PC-3 (cell line): ENCODE data around the gene PAX2.

Source experiments
- CTCF ChIP-seq: fragments of 300-600 bp; sonication (generic); conservative IDR thresholded peaks from 2 replicates; pipeline ENCODE4 v1.5.1; 2017; ENCODE audit warnings: antibody characterized with exemption, low read depth, mild to moderate bottlenecking, low read length
- EZH2 ChIP-seq: fragments of 300-600 bp; sonication (generic); IDR thresholded peaks from one replicate; pipeline ENCODE4 v1.6.1; 2017; ENCODE audit warnings: antibody characterized with exemption, mild to moderate bottlenecking, low read length; ENCODE audit not compliant: unreplicated experiment

GRCh38 chr10:100863433-100863832 is 118.1 kb downstream of the PAX2 start:
- TF ChIP-seq CTCF: no peak
- TF ChIP-seq EZH2: no peak
